ENCODE data around the gene MSH5.
A peak's percentile ranks its signal among the peaks of the same experiment; 100 is the strongest.

MSH5 gene

DNA sequence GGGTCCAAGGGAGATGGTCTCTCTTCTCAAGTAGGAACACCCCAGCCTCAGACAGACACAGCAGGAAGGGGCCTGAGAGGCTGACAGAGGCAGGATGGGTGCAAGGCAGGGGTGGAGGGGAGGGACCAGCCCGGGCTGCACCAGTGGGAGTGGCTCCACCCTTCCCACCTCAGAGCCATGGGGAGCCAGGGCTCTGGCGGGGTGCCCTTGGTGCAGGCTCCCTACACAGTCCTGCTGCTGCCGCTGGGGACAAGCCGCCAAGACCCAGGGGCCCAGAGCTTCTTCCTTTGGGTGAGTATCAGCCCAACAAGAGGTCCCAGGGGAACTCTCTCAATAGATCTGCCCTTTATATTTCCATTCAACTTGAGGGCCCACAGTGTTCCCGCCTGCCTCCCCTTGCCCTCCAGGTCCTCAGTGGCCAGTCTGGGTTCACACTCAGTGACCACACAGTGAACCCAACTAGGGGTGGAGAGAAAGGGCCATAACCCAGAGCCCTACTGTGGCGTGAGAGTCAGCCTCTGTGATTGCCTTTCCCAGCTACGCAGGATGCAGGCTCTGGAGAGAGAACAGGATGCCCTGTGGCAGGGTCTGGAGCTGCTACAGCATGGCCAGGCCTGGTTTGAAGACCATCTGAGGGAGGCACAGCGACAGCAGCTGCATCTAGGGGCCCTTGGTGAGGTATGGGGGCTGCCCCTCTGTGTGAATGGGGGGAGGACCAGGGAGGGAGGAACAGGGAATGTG is 23.2 kb downstream of the MSH5 start:
- DNase-seq: no peak

DNA sequence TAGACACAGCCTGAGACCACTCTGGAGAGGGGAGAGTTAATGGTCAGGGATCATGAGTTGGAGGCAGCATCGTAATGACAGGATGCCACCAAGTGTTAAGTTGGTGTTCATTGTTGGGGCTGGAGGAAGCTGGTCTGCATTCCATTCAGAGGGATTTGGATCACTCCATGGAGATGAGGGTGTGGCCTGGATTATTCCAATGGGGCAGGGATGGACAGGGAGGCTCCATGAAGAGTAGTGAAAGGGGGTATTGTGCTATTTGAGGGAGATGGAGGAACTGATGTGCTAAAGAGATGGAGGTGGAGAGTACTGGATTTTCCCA is 23.8 kb downstream of the MSH5 start:
- no peak for DNase-seq

DNA sequence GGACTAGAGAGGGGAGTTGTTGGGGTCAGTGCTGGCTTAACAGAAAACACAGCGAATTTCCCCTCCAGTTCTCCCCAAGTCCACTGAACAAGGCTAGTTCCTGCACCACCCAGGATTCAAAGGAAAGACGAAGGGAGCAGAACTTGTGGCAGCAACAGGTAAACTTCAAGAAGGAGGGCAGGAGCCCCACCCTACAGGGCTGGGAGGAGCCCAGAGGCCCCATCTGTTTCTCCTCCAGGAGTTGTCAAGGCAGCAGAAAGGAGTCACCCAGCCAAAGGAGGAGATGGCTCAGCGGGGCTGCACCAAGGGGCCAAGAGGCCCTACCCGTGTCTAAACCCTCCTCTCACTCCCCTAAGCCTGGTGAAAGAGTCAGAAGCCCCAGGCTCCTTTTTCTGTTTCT is 24.4 kb downstream of the MSH5 start:
- DNase-seq: no peak

DNA sequence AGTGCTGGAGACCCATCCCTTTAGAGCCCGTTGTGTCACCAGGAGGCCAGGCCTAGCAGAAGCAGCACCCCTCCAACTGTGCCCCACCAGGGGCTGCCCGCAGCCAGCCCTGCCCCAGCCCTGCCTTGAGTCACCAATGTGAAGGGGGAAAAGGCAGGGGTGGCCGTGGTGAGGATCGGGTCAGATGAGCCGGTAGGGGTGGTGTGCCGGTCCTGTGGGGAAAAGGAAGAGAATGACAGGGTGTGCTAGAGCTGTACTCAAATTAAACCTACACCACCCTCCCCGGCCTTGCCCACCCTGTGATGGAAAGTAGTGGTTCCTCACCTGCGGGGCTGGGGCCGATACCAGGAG is 25.7 kb downstream of the MSH5 start:
- no peak for DNase-seq

DNA sequence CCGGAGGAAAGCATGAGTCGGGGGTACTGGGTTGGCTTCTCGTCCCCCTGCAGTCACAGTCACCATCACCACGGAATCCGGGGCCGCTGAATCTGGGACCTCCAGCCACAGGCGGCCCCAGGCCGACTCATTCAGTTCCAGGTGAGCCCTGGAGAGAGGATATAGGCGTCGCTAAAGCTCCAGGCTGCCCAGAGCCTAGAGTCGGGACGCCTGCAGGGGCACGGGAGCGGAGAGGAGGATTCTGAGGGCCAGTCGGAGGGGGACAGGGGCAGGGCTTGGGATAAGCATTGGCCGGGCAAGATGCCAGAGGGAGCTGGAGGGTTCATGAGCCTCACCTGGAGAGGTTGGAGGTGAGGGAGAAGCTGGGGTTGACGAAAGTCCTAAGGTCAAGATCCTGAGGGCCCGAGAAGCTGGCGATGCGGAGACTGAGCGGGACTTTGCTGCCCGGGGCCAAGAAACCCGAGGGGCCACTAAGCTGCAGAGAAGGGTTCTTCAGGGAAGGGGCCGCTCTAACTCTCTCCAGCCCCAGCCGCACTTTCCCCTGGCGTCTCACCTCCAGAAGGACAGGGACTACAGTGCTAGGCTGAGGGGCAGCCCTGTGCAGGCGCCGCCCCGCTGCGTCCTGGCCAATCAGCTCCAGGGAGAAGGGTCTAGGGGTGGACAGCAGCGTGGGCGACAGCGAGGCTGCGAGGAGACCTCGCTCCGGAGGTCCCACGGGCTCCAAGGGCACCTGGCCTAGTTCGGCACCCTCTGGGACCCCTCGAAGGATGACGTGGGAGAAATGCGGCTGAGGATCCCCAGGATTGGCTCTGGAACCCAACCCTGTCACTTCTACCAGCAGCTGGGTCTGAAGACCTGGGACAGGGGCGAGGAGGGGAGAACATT is 26.3 kb downstream of the MSH5 start:
- DNase-seq: no peak

DNA sequence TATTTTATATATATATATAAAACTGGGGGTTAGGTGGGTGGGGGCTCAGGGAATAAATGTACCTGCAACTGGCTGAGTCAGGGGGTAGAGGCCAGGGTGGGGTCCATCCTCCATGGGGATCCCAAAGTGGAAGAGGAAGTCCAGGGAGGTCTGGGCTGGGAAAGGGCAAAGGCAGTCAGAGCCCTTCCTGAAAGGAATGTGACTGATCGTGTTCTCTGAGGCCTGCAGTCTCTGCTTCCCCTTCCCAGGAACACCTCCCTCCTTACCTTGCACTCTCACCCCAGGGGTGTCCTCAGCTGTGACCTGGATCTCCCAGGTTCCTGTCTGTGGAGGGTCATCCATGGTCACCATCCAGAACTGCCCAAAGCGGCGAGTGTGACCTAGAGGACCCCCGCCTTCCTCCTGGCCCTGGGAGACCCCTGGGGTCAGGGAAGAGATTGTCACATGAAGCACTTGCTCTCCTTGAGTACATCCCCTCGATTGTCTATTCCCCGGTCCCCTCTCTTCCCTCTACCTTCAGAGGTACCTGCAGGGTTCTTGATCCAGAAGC is 27.4 kb downstream of the MSH5 start:
- DNase-seq: no peak

DNA sequence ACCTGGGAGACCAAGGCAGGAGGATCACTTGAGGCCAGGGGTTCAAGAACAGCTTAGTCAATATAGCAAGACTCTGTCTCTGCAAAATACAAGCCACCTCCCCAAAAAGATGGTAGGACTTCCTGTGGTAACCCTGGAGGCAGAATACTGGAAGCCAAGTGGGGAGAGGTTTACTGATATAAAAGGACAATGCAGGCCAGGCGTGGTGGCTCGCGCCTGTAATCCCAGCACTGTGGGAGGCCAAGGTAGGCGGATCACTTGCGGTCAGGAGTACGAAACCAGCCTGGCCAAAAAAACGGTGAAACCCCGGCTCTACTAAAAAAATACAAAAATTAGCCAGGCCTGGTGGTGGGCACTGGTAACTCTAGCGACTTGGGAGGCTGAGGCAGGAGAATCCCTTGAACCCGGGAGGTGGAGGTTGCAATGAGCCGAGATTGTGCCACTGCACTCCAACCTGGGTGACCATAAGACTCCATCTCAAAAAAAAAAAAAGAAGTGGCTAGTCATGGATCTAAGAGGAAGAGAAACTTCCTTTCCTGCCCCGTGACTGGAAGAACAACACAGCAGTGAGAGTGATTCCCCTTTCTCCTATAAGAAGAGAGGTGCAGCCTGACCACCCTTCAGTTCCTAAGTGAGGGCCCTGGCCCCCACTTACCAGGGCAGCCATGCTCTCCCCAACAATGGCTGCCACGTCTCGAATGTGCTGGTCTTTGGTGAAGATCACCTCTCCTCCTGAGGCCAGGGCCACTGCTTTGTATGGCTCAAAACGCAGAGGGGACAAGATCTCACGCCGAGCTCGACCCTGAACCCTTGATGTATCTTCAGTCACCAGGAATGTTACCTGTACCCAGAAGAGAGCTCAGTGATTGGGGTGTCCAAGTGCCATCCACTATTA is 28.8 kb downstream of the MSH5 start:
- DNase-seq: no peak

DNA sequence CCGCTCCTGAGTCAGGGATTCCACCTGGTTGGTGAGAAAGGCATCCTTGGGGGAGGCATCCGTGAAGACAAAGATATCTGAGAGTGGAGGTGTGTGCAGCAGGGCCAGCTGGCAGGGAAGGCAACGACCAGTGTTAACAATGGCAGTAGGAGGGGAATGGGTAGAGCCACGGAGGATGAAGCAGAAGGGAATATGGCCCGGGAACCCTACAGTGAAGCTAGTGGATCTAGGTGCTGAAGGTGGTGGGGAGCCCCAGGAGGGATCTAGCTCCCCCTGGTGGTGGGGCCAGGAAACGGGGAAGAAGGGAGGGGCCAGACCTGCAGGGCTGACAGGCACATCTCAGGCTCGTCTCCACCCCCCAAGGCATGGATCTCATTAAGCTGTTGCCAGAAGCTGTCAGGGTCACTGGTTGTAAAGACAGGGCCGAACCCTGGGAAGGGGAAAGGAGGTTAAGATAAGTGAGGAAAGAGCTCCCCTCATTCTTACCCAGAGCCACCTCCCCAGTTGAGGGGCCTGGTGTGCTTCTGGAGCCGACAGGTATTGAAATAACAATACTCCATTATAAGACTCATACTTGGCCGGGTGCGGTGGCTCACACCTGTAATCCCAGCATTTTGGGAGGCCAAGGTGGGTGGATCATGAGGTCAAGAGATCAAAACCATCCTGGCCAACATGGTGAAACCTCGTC is 30.0 kb downstream of the MSH5 start:
- DNase-seq: peak; percentile 76

DNA sequence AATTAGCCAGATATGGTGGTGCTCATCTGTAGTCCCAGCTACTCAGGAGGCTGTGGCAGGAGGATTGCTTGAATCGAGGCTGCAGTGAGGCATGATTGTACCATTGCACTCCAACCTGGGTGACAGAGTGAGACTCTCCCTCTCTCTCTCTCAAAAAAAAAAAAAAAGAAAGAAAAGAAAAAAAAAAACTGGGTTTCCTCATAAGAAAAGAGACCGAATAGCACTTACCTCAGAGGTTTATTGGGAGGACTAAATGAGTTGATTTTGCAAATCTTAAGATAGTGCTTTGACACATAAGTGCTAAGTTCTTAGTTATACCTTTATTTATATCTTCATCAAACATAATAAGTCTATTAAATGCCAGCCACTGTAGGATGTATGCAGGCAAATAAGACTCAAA is 31.1 kb downstream of the MSH5 start:
- DNase-seq: no peak

DNA sequence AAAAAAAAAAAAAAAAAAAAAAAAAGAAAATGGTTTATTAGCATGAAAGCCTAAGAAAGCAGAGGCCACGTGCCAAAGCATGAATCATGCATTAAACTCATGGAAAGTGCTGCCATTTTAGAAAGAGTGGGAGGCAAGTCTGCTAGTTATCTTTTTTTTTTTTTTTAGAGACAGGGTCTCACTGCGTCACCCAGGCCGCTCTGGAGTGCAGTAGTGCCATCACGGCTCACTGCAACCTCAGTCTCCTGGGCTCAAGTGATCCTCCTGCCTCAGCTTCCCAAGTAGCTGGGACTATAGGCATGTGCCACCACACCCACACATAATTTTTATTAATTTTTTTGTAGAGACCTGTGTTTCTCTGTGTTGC is 32.2 kb downstream of the MSH5 start:
- DNase-seq: peak; percentile 30

DNA sequence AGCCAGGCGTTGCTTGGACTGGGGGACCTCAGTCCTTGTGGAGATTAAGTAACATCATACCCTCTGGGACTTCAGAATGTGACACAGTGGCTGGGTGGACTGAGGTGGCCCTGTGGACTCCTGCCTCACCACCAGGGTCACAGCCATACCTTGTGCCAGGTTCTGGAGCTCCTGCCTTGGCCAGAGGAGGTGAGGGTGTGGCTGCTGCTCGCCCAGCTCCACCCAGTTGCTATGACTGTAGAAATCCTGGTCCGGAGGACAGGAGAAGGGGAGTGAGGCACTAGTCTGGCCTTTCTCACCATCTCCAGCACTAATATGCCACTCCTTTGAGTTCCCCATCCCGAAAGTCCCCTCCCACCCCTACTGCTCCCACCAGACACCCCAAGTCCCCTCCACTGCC is 35.4 kb downstream of the MSH5 start:
- DNase-seq: no peak

DNA sequence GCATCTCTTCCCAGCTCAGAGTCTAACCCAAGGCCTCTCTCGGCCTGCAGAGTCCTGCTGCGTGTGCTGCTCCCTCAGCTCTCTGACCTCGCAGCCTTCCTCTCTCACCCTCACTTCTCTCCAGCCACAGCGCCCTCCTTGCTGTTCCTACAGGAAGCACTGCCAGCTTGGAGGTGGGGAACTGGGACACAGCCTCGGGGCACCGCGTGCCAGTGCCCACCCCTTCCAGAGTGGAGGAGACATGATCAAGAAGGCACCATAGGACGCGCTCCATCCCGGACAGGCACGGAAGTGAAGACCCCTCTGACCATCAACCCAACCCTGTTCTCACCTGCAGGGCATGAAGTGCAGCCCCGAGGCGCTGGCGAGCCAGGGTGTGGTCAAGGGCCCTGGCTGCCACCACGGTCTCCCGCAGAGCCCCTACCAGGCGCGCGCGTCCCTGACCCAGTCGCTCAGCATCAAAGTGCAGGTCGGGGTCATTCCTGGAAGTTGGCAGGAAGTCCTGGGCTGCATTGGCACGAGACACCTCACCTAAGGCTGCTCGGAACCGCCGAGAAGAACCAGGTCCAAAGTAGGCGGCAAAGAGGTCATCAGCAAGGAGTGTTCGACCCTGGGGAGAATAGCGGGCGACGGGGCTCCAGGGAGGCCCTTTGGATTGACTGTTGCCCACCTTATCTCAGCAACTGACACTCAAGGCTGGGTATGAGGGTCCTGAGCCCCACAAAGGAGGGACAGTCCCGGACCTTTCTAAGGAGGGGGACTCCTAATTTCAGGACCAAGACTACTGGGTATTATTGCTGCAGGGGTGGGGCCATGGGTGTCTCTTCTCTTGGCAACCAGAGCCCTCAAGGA is 36.1 kb downstream of the MSH5 start:
- DNase-seq: no peak

DNA sequence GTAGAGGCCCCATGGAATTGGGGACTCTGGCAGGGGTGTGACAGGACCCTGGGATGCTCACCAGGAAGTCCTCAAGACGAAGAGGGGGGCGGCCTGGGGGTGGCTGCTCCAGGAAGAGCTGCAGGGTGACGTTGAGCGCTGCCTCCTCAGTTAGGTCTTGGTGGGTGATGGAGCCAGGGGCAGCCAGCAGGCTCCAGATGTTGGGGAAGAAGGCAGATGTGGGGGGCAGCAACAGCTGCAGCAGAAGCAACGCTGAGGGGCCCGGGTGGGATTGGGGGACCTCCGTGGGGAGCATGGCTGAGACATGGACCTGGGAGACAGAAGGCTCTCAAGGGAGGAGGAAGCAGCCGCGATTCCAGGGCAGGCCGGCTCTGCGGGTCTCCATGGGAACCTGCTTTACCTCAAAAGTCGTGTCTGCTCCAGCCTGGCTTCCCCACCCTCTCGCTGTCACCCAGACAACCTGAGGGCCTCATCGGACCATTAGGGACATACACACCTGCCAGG is 36.7 kb downstream of the MSH5 start:
- no peak for DNase-seq

DNA sequence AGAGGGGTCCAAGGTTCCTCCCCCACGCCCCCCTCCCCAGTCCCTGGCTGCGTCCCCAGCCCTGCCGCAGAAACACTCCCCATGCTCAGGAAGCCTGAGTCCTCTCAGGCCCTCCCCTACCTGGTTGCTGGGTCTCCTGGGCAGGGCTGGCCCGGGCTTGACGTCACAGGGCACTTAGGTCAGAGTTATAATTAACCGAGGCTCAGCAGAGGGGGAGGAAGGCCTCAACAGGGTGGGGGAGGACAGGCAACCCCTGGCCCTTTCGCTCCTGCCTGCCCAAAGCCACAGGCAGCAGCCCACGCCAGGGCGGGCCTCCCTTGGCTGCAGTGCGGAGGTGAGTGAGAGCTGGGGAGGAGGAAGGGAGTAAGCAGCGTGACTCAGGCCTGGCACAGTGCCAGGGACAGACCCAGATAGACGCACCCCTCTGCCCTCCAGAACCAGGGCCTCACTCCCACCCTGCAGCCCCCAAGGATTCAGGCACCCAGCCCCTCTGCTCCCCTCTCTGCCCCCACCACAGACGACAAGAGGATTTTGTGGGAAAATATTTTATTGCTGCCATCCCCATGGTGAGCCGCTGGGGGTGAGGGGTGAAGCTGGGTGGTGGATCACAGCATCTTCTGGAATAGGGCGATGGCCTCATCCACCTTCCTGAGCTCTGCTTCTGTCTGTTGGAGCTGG is 37.3 kb downstream of the MSH5 start, which contains the start of gene VWA7:
Gene VWA7, minus strand, starts transcription at position 340 of the 678 bp plus-strand sequence. CDS start 549 bp downstream, outside the sequence.
- DNase-seq: peak; percentile 81

DNA sequence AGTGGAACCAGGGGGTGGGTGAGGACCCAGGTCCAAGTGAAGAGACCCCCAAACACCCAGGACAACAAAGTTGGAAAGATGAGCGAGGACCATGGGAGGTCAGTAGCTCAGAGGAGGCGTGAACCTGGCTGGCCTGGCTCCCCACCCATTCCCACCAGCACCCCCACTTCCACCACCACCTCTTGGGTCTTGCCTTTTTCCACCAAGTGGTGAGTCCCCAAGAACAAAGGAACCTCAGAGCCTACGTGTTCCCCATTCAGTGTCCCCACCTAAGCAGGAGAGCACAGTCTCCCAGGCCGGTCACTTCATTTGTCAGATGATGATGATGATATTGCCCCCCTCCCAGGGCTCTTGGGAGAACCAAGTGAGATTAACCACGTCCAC is 37.9 kb downstream of the MSH5 start:
- DNase-seq: no peak

DNA sequence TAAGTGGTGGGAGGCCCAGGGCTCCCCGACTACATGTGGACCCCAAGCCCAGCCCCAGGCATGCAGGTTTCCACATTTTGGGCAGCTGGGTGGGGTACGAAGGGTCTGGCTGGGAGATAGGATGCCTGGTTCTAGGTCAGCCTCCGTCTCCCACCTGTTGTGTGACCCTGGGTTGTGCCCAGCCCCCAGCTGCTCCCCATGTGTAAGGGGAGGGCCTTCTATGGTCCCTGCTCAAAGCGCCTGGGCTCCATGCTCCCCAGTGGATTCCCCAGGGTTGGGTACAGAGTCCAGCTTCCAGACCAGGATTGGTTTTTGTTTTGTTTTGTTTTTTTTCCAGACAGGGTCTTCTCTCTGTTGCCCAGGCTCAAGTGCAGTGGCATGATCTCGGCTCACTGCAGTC is 38.4 kb downstream of the MSH5 start:
- no peak for DNase-seq

DNA sequence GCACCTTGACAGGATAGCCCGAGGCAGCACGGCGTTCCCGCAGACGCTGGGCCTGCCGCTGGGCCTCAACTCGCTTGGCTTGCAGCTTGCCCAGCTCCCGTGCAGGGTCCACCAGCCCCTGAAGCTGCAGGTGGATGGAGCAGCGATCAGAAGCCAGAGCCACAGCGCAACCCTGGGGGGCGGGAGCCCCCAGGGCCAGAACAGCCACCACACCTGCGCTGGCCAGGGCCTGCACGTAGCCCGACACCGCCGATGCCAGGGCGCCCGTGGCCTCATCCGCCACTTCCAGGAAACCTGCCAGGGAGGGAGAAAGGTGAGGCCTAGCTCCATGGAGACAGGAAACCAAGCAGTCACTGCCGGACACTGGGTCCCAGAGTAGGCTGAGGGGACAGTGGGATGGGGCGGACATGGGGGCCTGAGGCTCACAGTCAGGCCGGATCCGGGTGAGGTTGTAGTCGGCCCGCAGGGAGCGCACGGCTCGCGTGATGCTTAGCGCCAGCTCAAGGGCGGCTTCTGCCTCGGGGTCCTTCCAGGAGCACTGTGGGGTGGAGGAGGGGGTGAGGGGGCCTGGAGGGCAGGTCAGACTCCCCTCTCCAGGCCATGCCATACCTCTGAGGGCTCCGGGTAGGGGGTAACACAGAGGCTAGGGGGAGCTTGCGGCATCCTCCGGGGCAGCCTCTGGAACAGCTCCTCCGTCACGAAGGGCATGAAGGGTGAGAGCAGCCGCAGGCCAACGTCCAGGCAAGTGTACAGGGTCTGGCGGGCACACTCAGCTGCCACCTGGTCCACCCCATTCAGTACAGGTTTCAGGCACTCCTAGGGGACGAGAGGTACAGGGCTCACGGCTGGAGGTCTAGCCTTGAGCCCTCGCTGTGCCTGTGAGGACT is 39.4 kb downstream of the MSH5 start:
- DNase-seq: no peak

DNA sequence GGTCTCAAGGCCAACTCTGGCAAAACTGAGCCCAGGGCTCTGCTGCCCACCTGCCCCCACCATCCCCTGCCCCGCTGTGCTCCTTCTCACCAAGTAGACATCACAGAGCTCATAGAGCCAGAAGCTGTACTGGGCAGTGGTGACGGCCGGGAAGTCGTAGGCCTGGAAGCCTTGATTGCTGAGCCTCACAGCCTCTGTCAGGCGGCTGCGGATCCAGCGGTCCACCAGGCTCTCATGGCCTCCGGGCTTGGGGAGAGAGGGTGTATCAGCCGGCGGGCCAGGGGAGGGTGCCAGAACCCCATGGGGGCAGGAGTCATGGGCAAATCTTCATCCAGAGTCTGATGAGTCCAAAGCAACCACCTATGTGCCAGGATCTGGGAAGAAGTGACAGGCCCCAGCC is 40.1 kb downstream of the MSH5 start:
- DNase-seq: no peak

DNA sequence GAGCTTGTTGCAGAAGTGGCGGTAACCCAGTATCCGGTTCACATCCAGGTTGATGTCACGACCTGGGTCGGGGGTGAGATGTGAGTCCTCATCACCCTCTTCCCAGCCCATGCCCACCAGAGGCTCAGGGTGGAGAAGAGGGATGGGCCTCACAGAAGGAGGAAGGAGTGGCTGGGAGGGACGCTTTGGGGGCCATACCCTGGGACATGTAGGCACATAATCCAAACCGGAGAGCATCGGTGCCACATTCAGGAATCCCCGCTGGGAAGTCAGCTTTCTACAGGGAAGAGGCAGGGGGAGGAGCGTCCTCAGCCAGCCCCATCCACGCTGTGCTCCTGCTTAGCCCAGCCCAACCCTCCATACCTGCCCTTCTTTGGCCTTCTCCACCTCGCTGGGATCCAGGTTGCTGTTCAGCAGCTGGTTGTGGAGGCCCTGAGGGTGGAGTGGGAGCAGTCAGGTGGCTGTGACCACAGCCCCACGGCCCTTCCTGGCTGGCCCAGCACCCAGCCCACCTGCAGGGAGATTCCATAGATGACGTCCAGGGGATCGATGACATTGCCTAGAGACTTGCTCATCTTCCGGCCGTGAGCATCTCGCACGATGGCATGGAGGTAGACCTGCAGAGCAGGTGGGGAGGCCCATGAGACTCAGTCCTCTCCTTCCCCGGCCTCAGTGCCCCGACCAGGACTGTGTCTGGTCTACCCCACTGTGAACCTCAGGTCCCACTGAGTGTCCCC is 40.9 kb downstream of the MSH5 start:
- DNase-seq: no peak
